OCI-LY3 (cell line): ENCODE results near the gene IPO9.

Source experiments
- EZH2phosphoT487 ChIP-seq: fragments of 200-600 bp; shearing (Covaris generic); IDR thresholded peaks from 2 replicates; pipeline ENCODE4 v1.6.1; 2018; ENCODE audit warnings: antibody characterized with exemption, mixed run types, low read depth
- TF ChIP-seq, protein P1 (sequence below): fragments of 200-600, 300-600 bp; sonication (generic); IDR thresholded peaks from 2 replicates; pipeline ENCODE4 v1.5.1; 2014; ENCODE audit warnings: antibody characterized with exemption, low read length, low read depth

GRCh38 chr1:201808633-201808990 is 20.3 kb upstream of the IPO9 start:
- TF ChIP-seq, protein P1, sequence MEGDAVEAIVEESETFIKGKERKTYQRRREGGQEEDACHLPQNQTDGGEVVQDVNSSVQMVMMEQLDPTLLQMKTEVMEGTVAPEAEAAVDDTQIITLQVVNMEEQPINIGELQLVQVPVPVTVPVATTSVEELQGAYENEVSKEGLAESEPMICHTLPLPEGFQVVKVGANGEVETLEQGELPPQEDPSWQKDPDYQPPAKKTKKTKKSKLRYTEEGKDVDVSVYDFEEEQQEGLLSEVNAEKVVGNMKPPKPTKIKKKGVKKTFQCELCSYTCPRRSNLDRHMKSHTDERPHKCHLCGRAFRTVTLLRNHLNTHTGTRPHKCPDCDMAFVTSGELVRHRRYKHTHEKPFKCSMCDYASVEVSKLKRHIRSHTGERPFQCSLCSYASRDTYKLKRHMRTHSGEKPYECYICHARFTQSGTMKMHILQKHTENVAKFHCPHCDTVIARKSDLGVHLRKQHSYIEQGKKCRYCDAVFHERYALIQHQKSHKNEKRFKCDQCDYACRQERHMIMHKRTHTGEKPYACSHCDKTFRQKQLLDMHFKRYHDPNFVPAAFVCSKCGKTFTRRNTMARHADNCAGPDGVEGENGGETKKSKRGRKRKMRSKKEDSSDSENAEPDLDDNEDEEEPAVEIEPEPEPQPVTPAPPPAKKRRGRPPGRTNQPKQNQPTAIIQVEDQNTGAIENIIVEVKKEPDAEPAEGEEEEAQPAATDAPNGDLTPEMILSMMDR = no peak
- TF ChIP-seq EZH2phosphoT487 = no peak
